Spleen (tissue), 11 donors: ENCODE data around the gene P2RX2. TPM values are rescaled to one million over a fixed set of nuclear protein-coding genes. Genes with fewer than 3 reads are reported as not detected.

Experiments used
- DNase-seq: peaks from one replicate; pipeline ENCODE4 v3.0.0-alpha.2; 2020
- H3K27ac ChIP-seq, 8 donors: fragments of 200-600 bp; sonication (generic) in 7 of 8; 1 replicate in 4 of 8; 2 replicates in 4 of 8; pipeline versions ENCODE4 v1.5.0 to v1.8.0; 2016 to 2021; ENCODE audit warnings: inconsistent platforms in 4 of 8, mild to moderate bottlenecking in 4 of 8, moderate library complexity in 1 of 8
- H3K27me3 ChIP-seq, 7 donors: fragments of 200-600 bp; sonication (generic) in 6 of 7; replicated peaks in 1 of 7; 1 replicate in 4 of 7; 2 replicates in 3 of 7; pipeline versions ENCODE4 v1.5.0 to v1.8.0; 2016 to 2021; ENCODE audit warnings: inconsistent platforms in 3 of 7, mild to moderate bottlenecking in 1 of 7
- H3K36me3 ChIP-seq, 6 donors: fragments of 200-600 bp; sonication (generic) in 5 of 6; 1 replicate in 4 of 6; 2 replicates in 2 of 6; pipeline versions ENCODE4 v1.5.0 to v1.8.0; 2016 to 2021; ENCODE audit warnings: inconsistent platforms in 2 of 6
- H3K4me1 ChIP-seq, 6 donors: fragments of 200-600 bp; sonication (generic) in 5 of 6; 1 replicate in 3 of 6; 2 replicates in 3 of 6; pipeline versions ENCODE4 v1.5.0 to v1.8.0; 2016 to 2021; ENCODE audit warnings: inconsistent platforms in 3 of 6
- H3K4me3 ChIP-seq, 8 donors: fragments of 200-600 bp; sonication (generic) in 7 of 8; 1 replicate in 4 of 8; 2 replicates in 4 of 8; pipeline versions ENCODE4 v1.5.0 to v1.8.0; 2016 to 2021; ENCODE audit warnings: inconsistent platforms in 4 of 8, mild to moderate bottlenecking in 4 of 8, moderate library complexity in 2 of 8
- H3K9me3 ChIP-seq, 8 donors: fragments of 200-600 bp; sonication (generic) in 7 of 8; 1 replicate in 4 of 8; 2 replicates in 4 of 8; pipeline versions ENCODE4 v1.5.0 to v1.8.0; 2016 to 2021; ENCODE audit warnings: inconsistent platforms in 4 of 8
- POLR2A ChIP-seq, 3 donors: fragments of 450-650 bp; IDR thresholded peaks; one replicate each; pipeline ENCODE4 v1.5.1; 2017; ENCODE audit warnings: antibody characterized with exemption in 3 of 3, mild to moderate bottlenecking in 1 of 3
- POLR2AphosphoS5 ChIP-seq, 3 donors: sonication (generic); formaldehyde crosslinking; IDR thresholded peaks; one replicate each; pipeline ENCODE4 v1.5.1; 2017; ENCODE audit warnings: antibody characterized with exemption in 3 of 3
- WGBS, 5 donors: extraction: QIAGEN DNeasy Blood & Tissue Kit in 3 of 5; methylation state at CpG; one replicate each; pipeline versions ENCODE4 v1.1.5 to v1.1.7; 2013 to 2018; 5-methylcytosine and 5-hydroxymethylcytosine counted together
- intact Hi-C: fragments of 100-400 bp; cut with DNase I; formaldehyde crosslinking; loops from one replicate; pipeline ENCODE4 v1.15.0; 2023; ENCODE audit warnings: low total_unique reads
- polyA plus RNA-seq, 3 donors: library from polyadenylated mRNA; stranded (reverse); fragments of 200-250 nt; gene quantifications; one replicate each; pipeline ENCODE4 v1.2.1, GENCODE V29; 2013
- total RNA-seq, 7 donors: library from RNA; depleted of rRNA in 3 of 7; stranded (reverse); fragments of >200 nt in 3 of 7; fragmentation: NEBNext Ultra II Directional in 4 of 7; extraction: Animal tissue kit (Norgen Biotek cat#: 25700) in 4 of 7; gene quantifications; one replicate each; pipeline versions ENCODE4 v1.1.0 to v1.2.1, GENCODE V29; 2016 to 2021
- TF ChIP-seq, protein P1 (sequence below), 11 experiments: fragments of 200-600 bp in 7 of 11; fragments of 450-650 bp in 4 of 11; sonication (generic) in 4 of 11; IDR thresholded peaks in 8 of 11; conservative IDR thresholded peaks in 3 of 11; 1 replicate in 7 of 11; 2 replicates in 4 of 11; pipeline versions ENCODE4 v1.4.0 to v1.8.0; 2016 to 2021; ENCODE audit warnings: antibody characterized with exemption in 11 of 11, inconsistent platforms in 4 of 11, mild to moderate bottlenecking in 1 of 11
- donor health status: healthy with polysubstance abuse.
- donor health status: DM: no; HTN: no; CAD: no; lungs with moderate emphysema.
- donor health status: DM: no; HTN: no; CAD: no.
- donor health status: Bipolar disorder and iron deficiency.
- donor health status: healthy.
- donor health status: DM: no; HTN: no; CAD: no.
- donor health status: DM: yes; HTN: yes; CAD: no.

P2RX2 gene
- total and polyA plus RNA-seq, 10 donors, result 0.77 to 4.5 (median 2.5) TPM

GRCh38 chr12:132664206-132665148, 45.9 kb downstream of the P2RX2 start:
- Histone ChIP-seq H3K9me3 (no peaks in the 10 kb centered on the region), H3K27ac (peak overlapping the region in 7 of 8 donors; percentile 1 to 75 (median 33)), H3K27me3 (no peaks in the 10 kb centered on the region), H3K36me3 (peaks cover 0 to 100% (median 70%) of the 10 kb centered on the region in 6 donors), H3K4me3 (peak overlapping the region in 1 of 8 donors; percentile 27), H3K4me1 (peaks cover 0 to 64% (median 30%) of the 10 kb centered on the region in 6 donors)
- intact Hi-C loops, result no loop called here
- no peak for DNase-seq
- TF ChIP-seq POLR2AphosphoS5 (IDR thresholded peaks at IDR 0.05) (peak in 2 of 3 donors; percentile 35 to 50), POLR2A (IDR thresholded peaks at IDR 0.05) (no peak)
- TF ChIP-seq, protein P1, sequence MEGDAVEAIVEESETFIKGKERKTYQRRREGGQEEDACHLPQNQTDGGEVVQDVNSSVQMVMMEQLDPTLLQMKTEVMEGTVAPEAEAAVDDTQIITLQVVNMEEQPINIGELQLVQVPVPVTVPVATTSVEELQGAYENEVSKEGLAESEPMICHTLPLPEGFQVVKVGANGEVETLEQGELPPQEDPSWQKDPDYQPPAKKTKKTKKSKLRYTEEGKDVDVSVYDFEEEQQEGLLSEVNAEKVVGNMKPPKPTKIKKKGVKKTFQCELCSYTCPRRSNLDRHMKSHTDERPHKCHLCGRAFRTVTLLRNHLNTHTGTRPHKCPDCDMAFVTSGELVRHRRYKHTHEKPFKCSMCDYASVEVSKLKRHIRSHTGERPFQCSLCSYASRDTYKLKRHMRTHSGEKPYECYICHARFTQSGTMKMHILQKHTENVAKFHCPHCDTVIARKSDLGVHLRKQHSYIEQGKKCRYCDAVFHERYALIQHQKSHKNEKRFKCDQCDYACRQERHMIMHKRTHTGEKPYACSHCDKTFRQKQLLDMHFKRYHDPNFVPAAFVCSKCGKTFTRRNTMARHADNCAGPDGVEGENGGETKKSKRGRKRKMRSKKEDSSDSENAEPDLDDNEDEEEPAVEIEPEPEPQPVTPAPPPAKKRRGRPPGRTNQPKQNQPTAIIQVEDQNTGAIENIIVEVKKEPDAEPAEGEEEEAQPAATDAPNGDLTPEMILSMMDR (IDR thresholded peaks at IDR 0.05 in 8 of 11, conservative IDR thresholded peaks at IDR 0.05 in 3 of 11), result no peak
- WGBS, 5 donors, result 55 to 76% (median 70%) methylated on average over 19 to 21 of the region's 21 CpGs

DNA sequence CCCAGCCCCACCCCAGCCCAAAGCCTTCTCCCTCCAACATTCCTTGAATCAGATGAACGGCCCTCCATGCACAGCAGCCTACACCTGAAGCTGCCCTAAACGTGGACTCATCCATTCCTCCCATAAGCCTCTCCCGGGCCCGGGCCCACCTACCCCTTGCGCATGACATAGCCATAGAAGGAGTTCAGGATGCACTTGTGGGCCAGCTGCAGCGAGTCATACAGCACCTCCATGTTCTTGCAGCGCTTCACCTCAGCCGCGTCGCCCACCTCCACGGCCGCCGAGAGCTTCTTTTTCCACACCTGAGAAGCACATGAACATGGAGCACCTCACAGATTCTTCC, 46.5 kb downstream of the P2RX2 start:
- DNase-seq, result no peak
- intact Hi-C loops, result no loop called here

DNA sequence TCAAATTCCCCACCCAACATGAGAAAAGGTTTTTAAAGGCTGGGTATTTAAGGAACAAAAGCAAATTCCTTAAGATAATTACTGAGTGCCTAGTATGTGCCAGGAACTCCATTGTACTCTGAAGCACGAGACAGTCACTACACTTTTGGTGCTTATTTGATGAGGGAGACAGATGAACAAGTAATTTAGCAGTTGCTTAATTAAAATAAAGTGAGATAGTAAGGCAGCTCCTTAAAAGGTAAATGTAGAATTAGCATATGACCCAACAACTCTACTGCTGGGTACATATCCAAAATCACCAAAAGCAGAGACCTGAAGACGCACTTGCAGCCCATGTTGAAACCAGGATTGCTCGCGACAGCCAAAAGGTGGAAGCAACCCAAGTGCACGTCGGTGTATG, 47.2 kb downstream of the P2RX2 start:
- Histone ChIP-seq H3K27ac (no peak overlapping the region), H3K27me3 (no peaks in the 10 kb centered on the region), H3K4me1 (peaks cover 0 to 51% (median 26%) of the 10 kb centered on the region in 6 donors), H3K4me3 (no peak overlapping the region), H3K36me3 (peaks cover 0 to 100% (median 65%) of the 10 kb centered on the region in 6 donors), H3K9me3 (no peaks in the 10 kb centered on the region)
- WGBS, 5 donors, result 64 to 83% (median 79%) methylated on average over 6 of the region's 6 CpGs
- TF ChIP-seq, protein P1 (IDR thresholded peaks at IDR 0.05 in 8 of 11, conservative IDR thresholded peaks at IDR 0.05 in 3 of 11), result no peak
- TF ChIP-seq POLR2A (IDR thresholded peaks at IDR 0.05) (no peak), POLR2AphosphoS5 (IDR thresholded peaks at IDR 0.05) (no peak)
- DNase-seq, result no peak
- intact Hi-C loops, result no loop called here

More for the DNA sequence above, 46.5 kb downstream of the P2RX2 start:
- no peak overlapping the region for H3K4me3 ChIP-seq
- peaks cover 0 to 100% (median 69%) of the 10 kb centered on the region in 6 donors for H3K36me3 ChIP-seq
- TF ChIP-seq POLR2AphosphoS5 (IDR thresholded peaks at IDR 0.05) (no peak), POLR2A (IDR thresholded peaks at IDR 0.05) (no peak)
- TF ChIP-seq, protein P1 (IDR thresholded peaks at IDR 0.05 in 8 of 11, conservative IDR thresholded peaks at IDR 0.05 in 3 of 11), result no peak
- H3K4me1 ChIP-seq, result peaks cover 0 to 58% (median 27%) of the 10 kb centered on the region in 6 donors
- peak overlapping the region in 2 of 8 donors; percentile 68 to 74 for H3K27ac ChIP-seq
- H3K27me3 ChIP-seq, result no peaks in the 10 kb centered on the region
- no peaks in the 10 kb centered on the region for H3K9me3 ChIP-seq
- 86 to 94% (median 88%) methylated on average over 13 of the region's 13 CpGs for WGBS, 5 donors
